Activated T-helper 17 cell treated with anti-CD3 and anti-CD28 coated beads, Interleukin-2, amount 50 U/mL, for 72 hours (primary cell): ENCODE measurements around the gene NMNAT1. TPM values are rescaled to one million over a fixed set of nuclear protein-coding genes. Genes with fewer than 3 reads are reported as not detected.
A peak's percentile ranks its signal among the peaks of the same experiment; 100 is the strongest.
"Not testable (repeated sequence)": the region's sequence is repeated elsewhere in the genome, so short reads cannot be mapped to it uniquely, and the experiment has no call there.

ENCODE experiments used
- ATAC-seq: fragments of 150-1000 bp; cut with Tn5 transposase; replicated peaks from 2 replicates; pipeline ENCODE4 v1.10.0; 2021; ENCODE audit warnings: mild to moderate bottlenecking, moderate library complexity
- H3K27ac Mint-ChIP-seq: one replicate; pipeline ENCODE4 v1.8.0; 2022; ENCODE audit warnings: mixed read lengths
- H3K27me3 Mint-ChIP-seq: one replicate; pipeline ENCODE4 v1.8.0; 2022; ENCODE audit warnings: mixed read lengths
- H3K36me3 Mint-ChIP-seq: one replicate; pipeline ENCODE4 v1.8.0; 2022; ENCODE audit warnings: low read depth, mild to moderate bottlenecking, mixed read lengths
- H3K4me1 Mint-ChIP-seq: one replicate; pipeline ENCODE4 v1.8.0; 2022; ENCODE audit warnings: mixed read lengths
- H3K4me3 Mint-ChIP-seq: one replicate; pipeline ENCODE4 v1.8.0; 2022; ENCODE audit warnings: mild to moderate bottlenecking, mixed read lengths
- H3K9me3 Mint-ChIP-seq: one replicate; pipeline ENCODE4 v1.8.0; 2022; ENCODE audit warnings: mixed read lengths
- total RNA-seq, 2 donors: library from RNA; stranded (reverse); gene quantifications; one replicate each; pipeline ENCODE4 v1.2.3, GENCODE V29; 2022

The NMNAT1 gene
- total RNA-seq, 2 donors from 2014 or later = 5.5 to 8.4 TPM

DNA sequence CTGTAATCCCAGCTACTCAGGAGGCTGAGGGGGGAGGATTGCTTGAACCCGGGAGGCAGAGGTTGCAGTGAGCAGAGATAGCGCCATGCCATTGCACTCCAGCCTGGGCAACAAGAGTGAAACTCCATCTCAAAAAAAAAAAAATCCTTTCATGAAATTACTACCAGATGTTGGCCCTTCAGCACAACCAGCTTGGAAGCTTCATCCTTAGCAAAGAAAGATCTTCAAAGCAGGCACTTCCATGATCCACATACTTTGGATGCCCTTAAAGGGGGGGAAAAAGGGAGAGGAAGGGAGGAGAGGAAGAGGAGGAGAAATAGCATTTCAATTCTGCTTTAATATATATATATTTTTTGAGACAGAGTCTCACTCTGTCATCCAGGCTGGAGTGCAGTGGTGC is 77.4 kb downstream of the NMNAT1 start:
- H3K9me3 Mint-ChIP-seq, H3K4me3 Mint-ChIP-seq, H3K36me3 Mint-ChIP-seq, H3K4me1 Mint-ChIP-seq, H3K27ac Mint-ChIP-seq, ATAC-seq, H3K27me3 Mint-ChIP-seq: not testable (repeated sequence)

DNA sequence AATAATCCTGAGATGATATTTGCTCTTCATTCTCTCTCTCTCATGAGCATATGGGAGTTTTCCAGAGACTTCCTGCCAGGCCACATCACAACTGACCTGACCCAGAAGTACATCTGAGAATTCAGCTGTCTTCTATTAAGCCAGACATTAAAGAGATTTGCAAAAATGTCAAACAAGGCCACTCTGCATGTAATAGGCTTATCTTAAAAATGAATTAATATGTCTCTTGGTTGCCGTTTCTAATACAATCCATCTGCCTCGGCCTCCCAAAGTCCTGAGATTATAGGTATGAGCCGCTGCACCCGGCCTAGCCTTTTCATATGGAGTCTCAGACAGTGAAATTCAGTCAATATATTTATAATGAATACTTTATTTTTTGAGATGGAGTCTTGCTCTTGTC is 78.7 kb downstream of the NMNAT1 start:
- not testable (repeated sequence) for H3K4me1 Mint-ChIP-seq, H3K9me3 Mint-ChIP-seq, ATAC-seq, H3K4me3 Mint-ChIP-seq, H3K27ac Mint-ChIP-seq, H3K36me3 Mint-ChIP-seq, H3K27me3 Mint-ChIP-seq

DNA sequence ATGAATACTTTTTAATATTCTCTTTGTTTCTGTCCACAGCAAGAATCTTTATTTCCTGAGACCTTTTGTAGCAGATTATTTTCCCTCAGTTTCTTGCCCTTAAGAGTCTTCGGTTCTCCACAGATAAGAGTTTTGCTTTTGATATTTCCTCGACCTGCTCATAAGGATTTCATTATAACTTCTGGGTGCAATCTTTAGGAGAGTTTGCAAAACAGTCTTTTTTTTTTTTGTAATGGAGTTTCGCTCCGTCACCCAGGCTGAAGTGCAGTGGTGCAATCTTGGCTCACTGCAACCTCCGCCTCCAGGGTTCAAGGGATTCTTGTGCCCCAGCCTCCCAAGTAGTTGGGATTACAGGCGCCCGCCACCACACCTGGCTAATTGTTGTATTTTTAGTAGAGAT is 79.4 kb downstream of the NMNAT1 start:
- Mint-ChIP-seq H3K4me3 (no peak overlapping the region), H3K36me3 (no peaks in the 10 kb centered on the region), H3K4me1 (no peaks in the 10 kb centered on the region), H3K27ac (no peak overlapping the region), H3K27me3 (no peaks in the 10 kb centered on the region), H3K9me3 (no peaks in the 10 kb centered on the region)
- ATAC-seq = no peak

DNA sequence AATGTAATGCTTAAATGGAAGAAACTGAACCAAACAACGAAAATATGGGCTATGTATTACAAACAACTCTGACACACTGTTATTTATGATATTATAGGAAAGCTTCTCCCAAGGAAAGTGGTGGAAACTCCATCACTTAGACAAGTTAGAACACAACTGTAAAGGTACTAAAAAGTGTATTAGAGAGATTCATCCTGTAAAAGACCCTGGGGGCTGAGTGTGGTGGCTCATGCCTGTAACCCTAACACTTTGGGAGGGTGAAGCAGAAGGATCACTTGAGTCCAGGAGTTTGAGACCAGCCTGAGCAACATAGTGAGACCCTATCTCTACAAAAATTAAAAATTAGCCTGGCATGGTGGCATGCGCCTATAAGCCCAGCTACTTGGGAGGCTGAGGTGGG is 82.1 kb downstream of the NMNAT1 start:
- Mint-ChIP-seq H3K9me3 (no peaks in the 10 kb centered on the region), H3K4me3 (no peak overlapping the region), H3K36me3 (no peaks in the 10 kb centered on the region), H3K4me1 (no peaks in the 10 kb centered on the region), H3K27ac (no peak overlapping the region), H3K27me3 (no peaks in the 10 kb centered on the region)
- no peak for ATAC-seq

DNA sequence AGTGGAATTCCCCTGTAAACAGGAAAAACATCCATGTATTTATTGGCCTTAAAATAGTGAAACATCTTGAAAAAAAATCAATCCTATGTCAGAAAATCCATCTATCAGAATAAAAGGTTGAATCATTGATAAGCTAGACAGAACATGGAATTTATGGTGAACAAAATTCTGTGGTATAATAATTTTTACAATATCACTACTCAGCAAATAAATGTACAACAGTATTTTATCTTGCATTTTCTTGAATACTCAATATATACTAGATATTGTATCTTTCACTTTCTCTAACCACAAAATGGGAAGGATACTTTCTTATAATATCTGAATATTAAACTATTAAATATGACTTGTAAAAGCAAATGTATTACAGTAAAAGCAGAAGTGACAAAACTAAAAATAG is 83.8 kb downstream of the NMNAT1 start:
- no peak for ATAC-seq
- H3K4me3 Mint-ChIP-seq = no peak overlapping the region
- H3K27me3 Mint-ChIP-seq = no peaks in the 10 kb centered on the region
- H3K27ac Mint-ChIP-seq = no peak overlapping the region
- no peaks in the 10 kb centered on the region for H3K36me3 Mint-ChIP-seq
- H3K9me3 Mint-ChIP-seq = no peaks in the 10 kb centered on the region
- no peaks in the 10 kb centered on the region for H3K4me1 Mint-ChIP-seq

DNA sequence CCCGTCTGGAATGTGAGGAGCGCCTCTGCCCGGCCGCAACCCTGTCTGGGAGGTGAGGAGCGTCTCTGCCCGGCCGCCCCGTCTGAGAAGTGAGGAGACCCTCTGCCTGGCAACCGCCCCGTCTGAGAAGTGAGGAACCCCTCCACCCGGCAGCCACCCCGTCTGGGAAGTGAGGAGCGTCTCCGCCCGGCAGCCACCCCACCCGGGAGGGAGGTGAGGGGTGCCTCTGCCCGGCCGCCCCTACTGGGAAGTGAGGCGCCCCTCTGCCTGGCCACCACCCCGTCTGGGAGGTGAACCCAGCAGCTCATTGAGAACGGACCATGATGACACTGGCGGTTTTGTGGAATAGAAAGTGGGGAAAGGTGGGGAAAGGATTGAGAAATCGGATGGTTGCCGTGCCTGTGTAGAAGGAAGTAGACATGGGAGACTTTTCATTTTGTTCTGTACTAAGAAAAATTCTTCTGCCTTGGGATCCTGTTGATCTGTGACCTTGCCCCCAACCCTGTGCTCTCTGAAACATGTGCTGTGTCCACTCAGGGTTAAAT is 85.8 kb downstream of the NMNAT1 start:
- H3K9me3 Mint-ChIP-seq, ATAC-seq, H3K4me1 Mint-ChIP-seq, H3K27ac Mint-ChIP-seq, H3K4me3 Mint-ChIP-seq, H3K27me3 Mint-ChIP-seq, H3K36me3 Mint-ChIP-seq: not testable (repeated sequence)

DNA sequence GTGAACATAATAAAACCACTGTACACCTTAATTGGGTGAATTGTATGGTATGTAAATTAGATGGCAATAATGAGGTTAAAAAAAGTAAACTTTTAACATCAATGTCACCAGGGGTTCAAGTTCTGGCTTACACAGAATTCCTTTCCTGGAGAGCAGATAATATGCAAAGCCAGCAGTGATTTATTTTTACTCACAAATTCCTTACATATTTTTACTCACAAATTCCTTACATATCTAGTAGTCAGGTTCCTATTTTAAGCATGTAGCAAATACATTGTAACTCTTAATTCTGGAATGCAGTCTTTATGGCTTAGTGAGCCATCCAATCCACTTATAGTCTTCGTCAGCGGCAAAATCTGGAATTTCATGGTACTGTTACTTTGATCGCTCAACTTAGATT is 88.2 kb downstream of the NMNAT1 start:
- ATAC-seq = no peak
- H3K4me1 Mint-ChIP-seq = peaks cover 11% of the 10 kb centered on the region
- H3K27ac Mint-ChIP-seq = no peak overlapping the region
- peaks cover 9% of the 10 kb centered on the region for H3K36me3 Mint-ChIP-seq
- peak overlapping the region; percentile 22 for H3K4me3 Mint-ChIP-seq
- no peaks in the 10 kb centered on the region for H3K27me3 Mint-ChIP-seq
- H3K9me3 Mint-ChIP-seq = no peaks in the 10 kb centered on the region

DNA sequence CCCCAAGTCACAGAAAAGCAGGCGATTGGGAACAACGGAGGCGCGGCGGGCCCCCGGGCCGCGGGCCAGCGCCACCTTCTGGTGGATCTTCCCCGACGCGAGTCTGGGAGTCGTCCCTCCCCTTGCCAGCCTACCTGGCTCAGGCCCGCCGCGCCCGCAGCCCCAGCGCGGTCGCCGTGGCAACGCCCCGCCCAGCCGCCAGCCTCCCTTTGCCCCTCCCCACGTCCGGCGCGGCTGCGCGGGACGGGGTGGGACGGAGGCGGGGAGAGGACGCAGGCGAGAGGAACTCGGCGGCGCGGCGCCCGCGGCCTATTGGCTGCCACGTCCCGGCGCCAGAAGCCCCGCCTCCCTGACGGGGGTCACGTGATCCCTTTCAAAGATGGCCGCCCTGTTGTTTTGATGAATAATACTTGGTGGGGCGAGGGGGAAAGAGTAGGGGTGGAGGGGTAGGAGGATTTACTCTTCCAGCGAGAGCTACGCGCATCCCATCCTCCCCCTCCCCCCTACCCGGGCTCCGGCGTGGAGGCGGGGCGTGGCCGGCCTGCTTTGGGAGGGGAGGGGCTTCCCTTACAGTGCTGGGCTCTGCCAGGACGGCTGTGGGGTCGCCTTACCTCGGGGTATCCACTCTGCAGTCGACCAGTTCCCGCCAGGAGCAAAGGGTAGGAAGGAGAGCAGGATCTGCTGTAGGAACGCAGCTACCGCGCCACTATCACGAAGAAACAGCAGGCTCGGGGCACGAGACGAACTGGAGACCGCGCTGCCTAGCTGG is 89.5 kb downstream of the NMNAT1 start, which contains the start of gene UBE4B:
Gene UBE4B (plus strand): TSS at position 369 of the 769 bp plus-strand sequence. CDS start 713 bp downstream, outside the sequence.
- peak within 1 kb of the TSS; percentile 74 for H3K27ac Mint-ChIP-seq
- no peaks in the 10 kb centered on the region for H3K9me3 Mint-ChIP-seq
- H3K4me1 Mint-ChIP-seq = peaks cover 11% of the 10 kb centered on the region
- H3K4me3 Mint-ChIP-seq = peak within 1 kb of the TSS; percentile 93
- ATAC-seq = peak; percentile 96
- peaks cover 23% of the 10 kb centered on the region for H3K36me3 Mint-ChIP-seq
- H3K27me3 Mint-ChIP-seq = no peaks in the 10 kb centered on the region

DNA sequence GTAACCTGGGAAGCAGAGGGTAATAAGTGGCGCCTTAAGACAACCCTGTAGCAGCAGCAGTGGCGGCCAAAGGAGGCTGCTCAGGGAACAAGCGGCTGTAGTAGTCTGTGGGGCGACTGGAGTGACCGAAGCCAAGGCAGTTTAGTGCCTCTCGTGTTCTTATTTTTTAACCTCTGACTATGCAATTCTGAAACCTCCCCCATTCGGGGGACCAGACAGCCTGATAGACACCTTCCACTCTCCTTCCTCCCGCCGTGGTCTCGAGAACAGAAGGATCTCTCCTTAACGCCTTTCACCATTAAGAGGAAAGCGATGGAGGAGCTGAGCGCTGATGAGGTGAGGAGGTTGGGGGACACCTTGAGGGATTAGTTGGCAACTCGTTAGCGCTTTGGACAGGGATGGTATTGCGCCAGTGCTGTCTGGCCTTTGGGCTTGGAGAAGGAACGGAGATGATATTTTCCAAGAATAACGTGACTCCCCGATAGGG is 90.1 kb downstream of the NMNAT1 start:
- peak overlapping the region; percentile 74 for H3K27ac Mint-ChIP-seq
- ATAC-seq = peak; percentile 26
- peaks cover 11% of the 10 kb centered on the region for H3K4me1 Mint-ChIP-seq
- no peaks in the 10 kb centered on the region for H3K9me3 Mint-ChIP-seq
- peaks cover 29% of the 10 kb centered on the region for H3K36me3 Mint-ChIP-seq
- H3K4me3 Mint-ChIP-seq = peak overlapping the region; percentile 93
- no peaks in the 10 kb centered on the region for H3K27me3 Mint-ChIP-seq

Other genes starting within 250 kb of the NMNAT1 start
- gene CLSTN1, start 119.5 kb upstream of the NMNAT1 start, total RNA-seq = 10 to 100 TPM; 41.7 to 55.5 TPM
- 1 to 10 TPM; 5.6 to 9.7 TPM for gene CTNNBIP1, start 33.2 kb upstream of the NMNAT1 start, total RNA-seq
- gene LZIC, start 84 bp upstream of the NMNAT1 start, total RNA-seq = 10 to 100 TPM; 17.4 to 28.4 TPM
- gene RBP7, start 53.8 kb downstream of the NMNAT1 start, total RNA-seq = not detected
- 10 to 100 TPM; 44.2 to 47.4 TPM for gene UBE4B, start 89.5 kb downstream of the NMNAT1 start, total RNA-seq